Measurements from ENCODE around the gene DYNLT4. TPM values are rescaled to one million over a fixed set of nuclear protein-coding genes. Genes with fewer than 3 reads are reported as not detected.

The DYNLT4 gene
- polyA plus RNA-seq, 1 donor (not counting 4 experiments of a cell fraction or from before 2014, with no cell fraction given), result not detected

DNA sequence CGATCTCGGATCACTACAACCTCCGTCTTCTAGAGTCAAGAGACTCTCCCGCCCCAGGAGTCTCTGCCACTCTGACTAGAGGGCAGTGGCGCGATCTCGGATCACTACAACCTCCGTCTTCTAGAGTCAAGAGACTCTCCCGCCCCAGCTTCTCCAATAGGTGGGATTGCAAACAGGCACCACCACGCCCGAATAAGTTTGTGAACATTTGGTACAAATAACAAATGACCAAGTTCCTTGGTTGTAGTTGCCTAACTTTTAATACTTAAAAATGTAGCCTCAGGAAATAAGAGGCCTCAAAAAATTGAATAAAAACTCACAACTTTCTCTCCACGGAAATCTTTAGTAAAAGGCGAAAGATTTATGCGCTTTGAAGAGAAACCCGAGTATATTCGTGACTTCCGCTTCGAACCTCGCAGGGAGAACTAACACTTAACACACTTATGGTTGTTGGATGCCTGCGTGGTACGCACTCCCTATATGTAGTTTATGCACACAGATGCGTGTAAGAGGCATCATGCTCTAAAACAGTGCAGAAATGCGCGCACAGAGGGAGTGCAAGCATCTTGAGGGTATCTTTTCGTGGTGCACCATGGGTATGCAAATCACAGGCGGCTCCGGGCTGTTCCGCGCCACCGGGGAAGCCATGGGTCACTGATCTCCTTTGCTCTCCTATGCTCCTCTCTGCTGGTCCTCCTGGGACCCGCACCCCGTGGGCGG is 12.6 kb upstream of the DYNLT4 start:
- no peak for DNase-seq (ENCODE audit: low read depth, low spot score)
- Histone ChIP-seq H3K36me3 (ENCODE audit: control insufficient read depth in 2 of 2, extremely low read depth in 1 of 2, insufficient read depth in 2 of 2, low read length in 2 of 2) (peaks cover 0 to 1% of the 10 kb centered on the region in 2 experiments), H4K20me1 (ENCODE audit: control insufficient read depth, extremely low read depth, insufficient read depth, low read length) (no peaks in the 10 kb centered on the region), H3K79me2 (ENCODE audit: control insufficient read depth, insufficient read depth, low read length) (no peaks in the 10 kb centered on the region), H2AFZ (ENCODE audit: control insufficient read depth, low read length) (peak overlapping the region; percentile 97), H3K4me1 (ENCODE audit: control insufficient read depth, extremely low read depth, insufficient read depth, low read length) (peaks cover 34% of the 10 kb centered on the region), H3K27me3 (ENCODE audit: control insufficient read depth, extremely low read depth, insufficient read depth, low read length) (no peaks in the 10 kb centered on the region), H3K4me2 (ENCODE audit: control insufficient read depth, extremely low read depth, insufficient read depth, low read depth, low read length) (peak overlapping the region; percentile 90), H3K4me3 (ENCODE audit: control insufficient read depth in 2 of 3, extremely low read depth in 1 of 3, insufficient read depth in 2 of 3, low read depth in 1 of 3, low read length in 3 of 3) (peak overlapping the region; percentile 20 to 83 (median 33)), H3K9me1 (ENCODE audit: control insufficient read depth, extremely low read depth, insufficient read depth, low read length) (no peaks in the 10 kb centered on the region), H3K27ac (ENCODE audit: control insufficient read depth, insufficient read depth, low read length) (peak overlapping the region; percentile 100), H3K9ac (ENCODE audit: control insufficient read depth, extremely low read depth, insufficient read depth, low read length) (peak overlapping the region; percentile 98), H3K9me3 (ENCODE audit: control insufficient read depth, low read depth, low read length) (no peaks in the 10 kb centered on the region)
- dilution Hi-C loops (cut with MboI; ENCODE audit: extremely low pct_ligation_motif_present, low sequenced_read_pairs), result no loop called here
- no peak for TF ChIP-seq EZH2 (IDR thresholded peaks at IDR 0.05; ENCODE audit: low read length)
- peak in 1 of 3 experiments; percentile 7 for TF ChIP-seq CTCF (optimal IDR thresholded peaks at IDR 0.05 in 1 of 3, IDR thresholded peaks at IDR 0.05 in 1 of 3, conservative IDR thresholded peaks at IDR 0.05 in 1 of 3; ENCODE audit: extremely low read depth in 1 of 3, insufficient read depth in 2 of 3, low read length in 3 of 3)
- peak; percentile 29 for FAIRE-seq

DNA sequence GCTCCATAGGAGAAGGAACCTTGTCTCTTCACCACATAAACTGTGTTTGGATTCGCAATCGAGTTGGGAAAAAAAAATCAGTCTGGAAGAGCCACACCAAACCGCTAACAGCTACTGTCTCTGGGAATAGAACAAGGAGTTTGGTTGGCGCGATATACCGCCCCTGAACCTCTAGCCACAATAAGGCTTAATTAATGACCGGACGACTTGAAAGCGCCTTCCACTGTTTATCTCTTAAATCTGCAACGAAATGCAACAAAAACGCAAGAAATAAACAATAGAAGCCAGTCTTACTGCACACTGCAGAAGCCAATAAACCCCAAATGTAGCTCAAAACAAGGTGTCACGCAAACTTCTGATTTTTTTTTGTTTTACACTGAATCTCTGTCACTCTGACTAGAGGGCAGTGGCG is 12.1 kb upstream of the DYNLT4 start:
- Histone ChIP-seq H3K9ac (ENCODE audit: control insufficient read depth, extremely low read depth, insufficient read depth, low read length) (peak overlapping the region; percentile 98), H3K27me3 (ENCODE audit: control insufficient read depth, extremely low read depth, insufficient read depth, low read length) (no peaks in the 10 kb centered on the region), H3K9me1 (ENCODE audit: control insufficient read depth, extremely low read depth, insufficient read depth, low read length) (no peaks in the 10 kb centered on the region), H3K4me2 (ENCODE audit: control insufficient read depth, extremely low read depth, insufficient read depth, low read depth, low read length) (peak overlapping the region; percentile 90), H3K4me1 (ENCODE audit: control insufficient read depth, extremely low read depth, insufficient read depth, low read length) (peaks cover 39% of the 10 kb centered on the region), H3K79me2 (ENCODE audit: control insufficient read depth, insufficient read depth, low read length) (no peaks in the 10 kb centered on the region), H3K4me3 (ENCODE audit: control insufficient read depth in 2 of 3, extremely low read depth in 1 of 3, insufficient read depth in 2 of 3, low read depth in 1 of 3, low read length in 3 of 3) (peak overlapping the region in 2 of 3 experiments; percentile 33 to 35), H3K36me3 (ENCODE audit: control insufficient read depth in 2 of 2, extremely low read depth in 1 of 2, insufficient read depth in 2 of 2, low read length in 2 of 2) (peaks cover 0 to 1% of the 10 kb centered on the region in 2 experiments), H3K27ac (ENCODE audit: control insufficient read depth, insufficient read depth, low read length) (peak overlapping the region; percentile 100), H4K20me1 (ENCODE audit: control insufficient read depth, extremely low read depth, insufficient read depth, low read length) (no peaks in the 10 kb centered on the region), H3K9me3 (ENCODE audit: control insufficient read depth, low read depth, low read length) (no peaks in the 10 kb centered on the region), H2AFZ (ENCODE audit: control insufficient read depth, low read length) (no peak overlapping the region)
- no peak for DNase-seq (ENCODE audit: low read depth, low spot score)
- FAIRE-seq, result peak; percentile 87
- TF ChIP-seq EZH2 (IDR thresholded peaks at IDR 0.05; ENCODE audit: low read length), result no peak
- TF ChIP-seq CTCF (optimal IDR thresholded peaks at IDR 0.05 in 1 of 3, IDR thresholded peaks at IDR 0.05 in 1 of 3, conservative IDR thresholded peaks at IDR 0.05 in 1 of 3; ENCODE audit: extremely low read depth in 1 of 3, insufficient read depth in 2 of 3, low read length in 3 of 3), result no peak
- dilution Hi-C loops (cut with MboI; ENCODE audit: extremely low pct_ligation_motif_present, low sequenced_read_pairs), result no loop called here
